HG02970 (cell line): ENCODE data around the gene AXDND1.
"Not testable (repeated sequence)": the region's sequence is repeated elsewhere in the genome, so short reads cannot be mapped to it uniquely, and the experiment has no call there.

Source experiments
- ATAC-seq: cut with Tn5 transposase; IDR thresholded peaks from one replicate; pipeline ENCODE4 v1.9.1; 2021; ENCODE audit warnings: mild to moderate bottlenecking, moderate library complexity, moderate number of reproducible peaks; ENCODE audit not compliant: unreplicated experiment, low FRiP score

Gene AXDND1

GRCh38 chr1:179448437-179449149 lies 82.8 kb downstream of the AXDND1 start:
- ATAC-seq = no peak

- not testable (repeated sequence) for ATAC-seq
Measured at GRCh38 chr1:179459606-179460206, 93.9 kb downstream of the AXDND1 start.

- not testable (repeated sequence) for ATAC-seq
Measured at GRCh38 chr1:179465661-179466060, 99.9 kb downstream of the AXDND1 start.

DNA sequence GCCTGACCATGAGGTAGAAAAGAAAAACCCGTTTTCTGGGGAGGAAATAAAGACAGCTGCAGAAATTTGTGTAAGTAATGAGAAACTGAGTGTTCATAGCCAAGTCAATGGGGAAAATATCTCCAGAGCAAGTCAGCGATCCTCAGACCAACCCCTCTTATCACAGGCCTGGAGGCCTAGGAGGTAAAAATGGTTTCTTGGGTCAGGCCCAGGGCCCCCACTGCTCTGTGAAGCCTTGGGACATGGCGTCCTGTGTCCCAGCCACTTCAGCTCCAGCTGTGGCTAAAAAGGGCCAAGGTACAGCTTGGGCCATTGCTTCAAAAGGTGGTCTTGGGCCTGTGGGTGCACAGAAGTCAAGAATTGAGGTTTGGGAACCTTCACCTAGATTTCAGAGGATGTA lies 108.9 kb downstream of the AXDND1 start:
- no peak for ATAC-seq

- ATAC-seq = no peak
Measured at GRCh38 chr1:179476484-179476883, 110.7 kb downstream of the AXDND1 start.

- ATAC-seq = no peak
Measured at GRCh38 chr1:179478370-179478769, 112.6 kb downstream of the AXDND1 start.

DNA sequence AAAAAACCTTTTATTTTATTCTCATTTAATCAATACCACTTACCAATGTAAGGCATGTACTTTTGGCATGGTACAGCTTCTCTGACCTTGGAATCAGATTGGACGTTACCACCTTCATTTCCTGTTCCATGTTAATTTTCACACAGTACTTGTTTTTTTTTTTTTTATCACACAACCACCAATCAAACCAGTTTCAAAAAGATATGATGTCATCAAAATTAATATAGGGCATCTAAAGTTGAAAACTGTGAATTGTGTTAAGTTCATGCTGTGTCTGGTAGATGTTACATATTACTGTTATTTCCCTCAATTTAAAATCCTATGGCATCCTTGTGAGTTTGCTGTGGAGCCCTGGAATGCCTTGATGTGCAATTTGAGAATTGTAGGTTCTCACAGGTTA lies 124.8 kb downstream of the AXDND1 start:
- no peak for ATAC-seq

DNA sequence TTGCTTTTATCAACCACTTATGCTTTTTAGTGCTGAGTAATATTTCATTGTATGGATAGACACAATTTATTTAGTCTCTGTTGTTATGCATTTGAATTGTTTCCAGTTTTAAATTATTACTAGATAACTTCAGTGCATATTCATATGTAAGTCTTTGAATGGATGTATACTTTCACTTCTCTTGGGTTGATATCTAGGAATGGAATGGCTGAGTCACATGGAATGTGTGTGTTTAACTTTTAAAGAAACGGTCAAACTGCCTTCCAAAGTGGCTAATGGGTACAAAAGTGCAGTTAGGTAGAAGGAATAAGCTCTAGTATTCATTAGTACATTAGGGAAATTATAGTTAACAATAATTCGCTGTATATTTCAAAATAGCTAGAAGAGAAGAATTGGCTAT lies 127.6 kb downstream of the AXDND1 start:
- ATAC-seq = no peak

DNA sequence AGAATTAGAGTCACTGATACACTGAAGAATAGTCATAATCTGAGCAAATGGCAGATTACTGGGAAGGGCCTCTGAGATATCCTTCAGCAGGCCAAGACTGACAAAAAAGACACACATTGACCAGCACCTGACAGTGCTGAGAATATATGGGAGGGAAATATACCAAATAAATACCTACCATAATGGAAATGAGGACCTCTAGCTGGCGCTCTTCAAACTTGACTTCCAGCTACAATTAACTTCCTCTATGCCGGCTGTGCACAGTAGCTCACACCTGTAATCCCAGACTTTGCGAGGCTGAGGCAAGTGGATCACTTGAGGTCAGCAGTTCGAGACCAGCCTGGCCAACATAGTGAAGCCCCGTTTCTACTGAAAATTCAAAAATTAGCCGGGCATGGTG lies 140.4 kb downstream of the AXDND1 start:
- ATAC-seq = no peak

GRCh38 chr1:179509384-179509783 lies 143.6 kb downstream of the AXDND1 start:
- no peak for ATAC-seq

DNA sequence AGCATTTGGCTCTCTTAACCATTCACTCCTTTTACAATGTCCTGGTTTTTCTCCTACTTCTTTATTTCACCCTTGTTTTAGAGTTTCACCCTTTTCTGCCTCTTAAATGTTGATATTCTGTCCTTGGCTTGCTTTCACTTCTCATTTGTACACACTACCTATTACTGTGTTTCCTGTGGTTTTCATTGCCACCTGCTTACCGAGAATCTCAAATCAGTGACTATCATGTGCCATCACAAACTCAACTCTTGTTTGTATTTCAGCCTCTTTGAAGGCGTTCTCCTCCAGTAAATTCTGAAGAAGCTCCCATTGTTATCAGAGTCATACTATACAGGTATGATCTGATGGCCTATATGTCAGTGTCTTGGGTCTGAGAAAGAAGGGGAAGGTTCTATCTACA lies 144.3 kb downstream of the AXDND1 start:
- no peak for ATAC-seq

DNA sequence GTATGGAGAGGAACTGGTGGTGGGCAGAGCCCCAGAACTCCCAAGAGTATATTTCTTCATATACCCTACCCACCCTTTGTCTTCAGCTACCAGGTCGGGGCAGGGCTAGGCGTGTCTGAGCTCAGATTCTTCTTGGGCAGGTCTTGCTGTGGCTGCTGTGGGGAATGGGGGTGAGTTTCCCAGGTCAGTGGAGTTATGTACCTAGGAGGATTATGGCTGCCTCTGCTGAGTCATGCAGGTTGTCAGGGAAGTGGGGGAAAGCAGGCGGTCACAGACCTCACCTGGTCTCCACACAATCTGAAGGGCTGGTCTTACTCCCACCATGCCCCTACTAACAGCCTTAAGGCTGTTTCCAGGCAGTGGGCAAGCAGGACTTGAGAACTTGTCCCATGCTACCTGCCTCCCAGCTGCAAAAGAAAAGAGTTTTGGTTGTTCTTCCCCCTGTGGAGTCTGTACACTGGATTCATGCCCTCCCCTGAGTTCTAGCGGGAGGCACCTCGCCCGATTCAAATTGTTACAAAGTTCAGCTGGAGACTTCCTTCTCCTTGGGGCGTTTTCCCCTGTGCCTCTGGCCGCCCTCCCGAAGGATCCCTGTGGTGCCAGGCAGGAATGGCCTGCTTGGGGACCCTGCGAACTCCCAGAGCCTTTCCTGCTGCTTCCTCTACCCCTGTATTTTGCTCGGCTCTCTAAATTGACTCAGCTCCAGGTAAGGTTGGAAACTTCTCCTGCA lies 151.4 kb downstream of the AXDND1 start:
- ATAC-seq = no peak

- ATAC-seq = not testable (repeated sequence)
Measured at GRCh38 chr1:179518544-179518943, 152.8 kb downstream of the AXDND1 start.

GRCh38 chr1:179529482-179530195 lies 163.9 kb downstream of the AXDND1 start:
- no peak for ATAC-seq

DNA sequence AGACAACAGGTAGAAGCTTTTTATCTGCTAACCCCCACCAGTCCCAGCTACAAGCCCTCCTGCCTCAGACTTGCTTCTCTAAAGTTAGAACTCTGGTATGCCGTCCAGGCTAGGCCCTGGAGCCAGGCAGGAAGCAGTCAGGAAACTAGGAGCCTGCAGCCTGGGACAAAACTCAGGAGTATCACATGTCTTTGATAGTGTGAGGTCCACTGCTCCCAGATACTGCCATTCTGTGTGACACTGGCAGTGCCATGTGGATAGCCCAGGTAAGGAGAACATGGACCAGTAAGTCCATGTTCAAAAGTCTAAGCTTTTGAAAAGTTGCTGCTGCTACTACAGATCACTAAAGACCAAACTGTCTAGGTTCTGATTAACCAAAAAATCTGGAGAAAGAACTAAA lies 164.6 kb downstream of the AXDND1 start:
- ATAC-seq = no peak

DNA sequence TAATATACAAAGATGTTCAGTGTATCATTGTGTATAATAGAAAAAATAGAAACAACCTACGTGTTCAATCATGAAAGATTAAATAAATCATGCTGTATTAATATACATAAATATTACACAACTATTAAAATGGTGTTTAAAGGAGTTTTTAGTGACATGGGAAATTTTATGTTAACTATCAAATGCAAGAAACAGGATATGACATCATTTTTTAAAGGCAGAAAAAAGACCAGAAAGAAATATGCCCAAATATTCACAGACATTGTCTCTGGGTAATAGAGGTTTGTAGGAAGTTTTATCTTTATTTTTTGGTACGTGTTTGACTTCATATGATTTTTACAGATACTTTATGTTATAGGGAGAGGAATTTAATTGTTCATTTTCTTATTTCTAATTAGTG lies 176.0 kb downstream of the AXDND1 start:
- no peak for ATAC-seq

DNA sequence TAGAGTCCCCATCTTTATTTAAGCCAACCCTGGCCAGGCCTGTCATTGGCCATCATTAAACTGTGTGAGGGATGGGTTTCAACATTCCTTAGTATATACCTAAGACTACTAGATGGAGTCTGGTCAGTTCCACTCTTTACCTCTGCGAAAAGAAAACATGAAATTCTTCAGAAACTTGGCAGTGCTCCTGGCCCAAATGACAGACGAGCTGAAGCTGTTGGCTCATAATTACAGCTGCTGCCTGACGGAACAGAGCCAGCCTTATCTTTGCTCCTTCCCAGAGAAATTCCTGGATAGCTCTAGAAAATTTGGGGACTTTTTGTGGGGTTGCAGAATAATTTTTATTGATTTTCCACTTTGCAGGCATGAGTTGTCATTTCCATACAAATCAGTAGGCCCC lies 179.6 kb downstream of the AXDND1 start:
- ATAC-seq = no peak

- no peak for ATAC-seq
Measured at GRCh38 chr1:179547021-179547535, 181.3 kb downstream of the AXDND1 start.

DNA sequence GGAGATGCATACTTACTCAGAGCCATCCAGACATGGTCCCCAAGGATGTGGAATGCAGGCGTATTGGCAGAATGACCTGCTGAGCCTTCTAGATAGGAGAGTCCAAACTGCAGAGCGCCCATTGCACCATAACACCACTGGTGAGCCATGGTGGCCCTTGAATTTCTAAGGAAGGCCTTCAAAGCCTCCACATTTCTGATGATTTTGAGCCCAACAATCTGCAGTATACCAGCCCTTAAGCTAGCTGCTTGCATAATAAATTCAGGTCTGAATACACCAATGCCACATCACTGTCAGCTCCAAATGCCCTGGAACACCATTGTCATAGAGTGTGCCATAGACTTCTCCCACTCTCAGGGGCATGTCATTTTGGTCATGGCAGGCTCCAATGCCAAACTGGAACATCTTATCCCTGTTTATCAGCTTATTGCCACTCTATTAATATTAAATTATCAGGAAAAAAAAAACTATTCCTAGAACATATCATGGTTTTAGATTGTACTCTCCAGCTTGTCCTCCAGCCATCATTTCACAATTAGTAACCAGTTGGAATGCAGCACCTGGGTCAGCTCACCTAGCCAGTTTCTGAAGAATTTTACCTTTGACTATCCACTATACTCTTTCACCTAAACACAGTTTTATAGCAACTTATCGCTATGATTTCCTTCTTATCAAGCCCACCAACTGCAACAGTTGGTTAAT lies 183.0 kb downstream of the AXDND1 start:
- no peak for ATAC-seq

DNA sequence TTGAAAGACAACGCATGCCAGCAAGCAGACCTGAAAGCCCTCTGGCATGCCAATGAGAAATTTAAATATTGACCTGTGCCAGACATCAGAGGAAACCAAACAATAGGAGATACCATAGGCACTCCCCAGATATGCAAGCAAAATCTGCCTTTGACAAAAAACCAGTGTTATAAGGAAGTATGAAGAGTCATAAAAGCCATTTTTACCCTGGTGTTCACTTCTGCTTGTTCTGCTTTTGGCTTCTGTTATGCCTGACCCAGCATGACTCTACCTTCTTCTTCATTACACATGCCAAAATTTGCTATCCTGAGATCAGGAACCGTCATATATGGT lies 183.6 kb downstream of the AXDND1 start:
- no peak for ATAC-seq
